Measurements from ENCODE around the gene KCNIP4. TPM values are rescaled to one million over a fixed set of nuclear protein-coding genes. Genes with fewer than 3 reads are reported as not detected.

Gene KCNIP4
- total RNA-seq, 1 donor from 2014 or later = 30.4 TPM

GRCh38 chr4:21989351-21989750 lies 40.8 kb upstream of the KCNIP4 start:
- Mint-ChIP-seq H3K4me1 (ENCODE audit: low read depth, unreplicated experiment) (no peaks in the 10 kb centered on the region), H3K27me3 (ENCODE audit: unreplicated experiment) (no peaks in the 10 kb centered on the region), H3K4me3 (ENCODE audit: unreplicated experiment) (no peak overlapping the region), H3K27ac (ENCODE audit: unreplicated experiment) (no peak overlapping the region), H3K9me3 (ENCODE audit: unreplicated experiment) (peaks cover 1% of the 10 kb centered on the region), H3K36me3 (ENCODE audit: unreplicated experiment) (no peaks in the 10 kb centered on the region)
- no peak for DNase-seq
- TF ChIP-seq CTCF (IDR thresholded peaks at IDR 0.05; ENCODE audit: partially characterized antibody, unreplicated experiment) = no peak

- DNase-seq = no peak
- Mint-ChIP-seq H3K4me3 (ENCODE audit: unreplicated experiment) (no peak overlapping the region), H3K9me3 (ENCODE audit: unreplicated experiment) (peaks cover 1% of the 10 kb centered on the region), H3K27ac (ENCODE audit: unreplicated experiment) (no peak overlapping the region), H3K4me1 (ENCODE audit: low read depth, unreplicated experiment) (no peaks in the 10 kb centered on the region), H3K27me3 (ENCODE audit: unreplicated experiment) (no peaks in the 10 kb centered on the region), H3K36me3 (ENCODE audit: unreplicated experiment) (no peaks in the 10 kb centered on the region)
- TF ChIP-seq CTCF (IDR thresholded peaks at IDR 0.05; ENCODE audit: partially characterized antibody, unreplicated experiment) = no peak
Measured at GRCh38 chr4:21986307-21986706, 37.7 kb upstream of the KCNIP4 start.

GRCh38 chr4:21982087-21982486 lies 33.5 kb upstream of the KCNIP4 start:
- H3K27ac Mint-ChIP-seq (ENCODE audit: unreplicated experiment) = no peak overlapping the region
- H3K4me3 Mint-ChIP-seq (ENCODE audit: unreplicated experiment) = no peak overlapping the region
- no peak for TF ChIP-seq CTCF (IDR thresholded peaks at IDR 0.05; ENCODE audit: partially characterized antibody, unreplicated experiment)
- peaks cover under 1% of the 10 kb centered on the region for H3K36me3 Mint-ChIP-seq (ENCODE audit: unreplicated experiment)
- H3K4me1 Mint-ChIP-seq (ENCODE audit: low read depth, unreplicated experiment) = no peaks in the 10 kb centered on the region
- H3K9me3 Mint-ChIP-seq (ENCODE audit: unreplicated experiment) = no peaks in the 10 kb centered on the region
- DNase-seq = no peak
- no peaks in the 10 kb centered on the region for H3K27me3 Mint-ChIP-seq (ENCODE audit: unreplicated experiment)

GRCh38 chr4:21979196-21979595 lies 30.6 kb upstream of the KCNIP4 start:
- Mint-ChIP-seq H3K27ac (ENCODE audit: unreplicated experiment) (no peak overlapping the region), H3K27me3 (ENCODE audit: unreplicated experiment) (no peaks in the 10 kb centered on the region), H3K4me1 (ENCODE audit: low read depth, unreplicated experiment) (no peaks in the 10 kb centered on the region), H3K4me3 (ENCODE audit: unreplicated experiment) (no peak overlapping the region), H3K36me3 (ENCODE audit: unreplicated experiment) (peaks cover 19% of the 10 kb centered on the region), H3K9me3 (ENCODE audit: unreplicated experiment) (no peaks in the 10 kb centered on the region)
- TF ChIP-seq CTCF (IDR thresholded peaks at IDR 0.05; ENCODE audit: partially characterized antibody, unreplicated experiment) = no peak
- no peak for DNase-seq

GRCh38 chr4:21976166-21976565 lies 27.6 kb upstream of the KCNIP4 start:
- no peak for TF ChIP-seq CTCF (IDR thresholded peaks at IDR 0.05; ENCODE audit: partially characterized antibody, unreplicated experiment)
- no peaks in the 10 kb centered on the region for H3K4me1 Mint-ChIP-seq (ENCODE audit: low read depth, unreplicated experiment)
- H3K27ac Mint-ChIP-seq (ENCODE audit: unreplicated experiment) = no peak overlapping the region

More at GRCh38 chr4:21976166-21976565, 27.6 kb upstream of the KCNIP4 start:
- no peak for DNase-seq
- Mint-ChIP-seq H3K4me3 (ENCODE audit: unreplicated experiment) (no peak overlapping the region), H3K36me3 (ENCODE audit: unreplicated experiment) (peaks cover 19% of the 10 kb centered on the region), H3K9me3 (ENCODE audit: unreplicated experiment) (no peaks in the 10 kb centered on the region), H3K27me3 (ENCODE audit: unreplicated experiment) (no peaks in the 10 kb centered on the region)

Measured in glutamatergic neuron (in vitro differentiated cells).